Prostate gland (tissue), 2 donors: Measurements from ENCODE around the gene UBN1. TPM values are rescaled to one million over a fixed set of nuclear protein-coding genes. Genes with fewer than 3 reads are reported as not detected.

Source experiments
- DNase-seq: peaks from one replicate; pipeline ENCODE4 v3.0.0-alpha.2; 2019; ENCODE audit warnings: low spot score
- H3K27ac ChIP-seq, 2 donors: fragments of 200-600 bp; sonication (generic); 2 replicates each; pipeline ENCODE4 v1.5.1; 2017 to 2019
- H3K27me3 ChIP-seq: fragments of 200-600 bp; sonication (generic); replicated peaks from 2 replicates; pipeline ENCODE4 v1.5.1; 2019; ENCODE audit not compliant: insufficient read depth
- H3K36me3 ChIP-seq, 2 donors: fragments of 200-600 bp; sonication (generic); 1 replicate in 1 of 2; 2 replicates in 1 of 2; pipeline versions ENCODE4 v1.5.1 to v1.8.1; 2017 to 2019
- H3K4me1 ChIP-seq: fragments of 200-600 bp; sonication (generic); replicated peaks from 2 replicates; pipeline ENCODE4 v1.5.1; 2019
- H3K4me3 ChIP-seq, 2 donors: fragments of 200-600 bp; sonication (generic); 2 replicates each; pipeline ENCODE4 v1.5.1; 2017 to 2019
- H3K9me3 ChIP-seq: fragments of 200-600 bp; sonication (generic); 2 replicates; pipeline ENCODE4 v1.5.1; 2017
- CTCF ChIP-seq, 4 experiments: fragments of 200-600 bp in 2 of 4; fragments of 450-650 bp in 2 of 4; sonication (generic) in 2 of 4; IDR thresholded peaks; 1 replicate in 3 of 4; 2 replicates in 1 of 4; pipeline ENCODE4 v1.5.1; 2016 to 2019; ENCODE audit warnings: antibody characterized with exemption in 4 of 4, mild to moderate bottlenecking in 2 of 4, moderate library complexity in 2 of 4
- POLR2A ChIP-seq: fragments of 450-650 bp; IDR thresholded peaks from one replicate; pipeline ENCODE4 v1.6.1; 2016; ENCODE audit warnings: antibody characterized with exemption, mild to moderate bottlenecking
- POLR2AphosphoS5 ChIP-seq: sonication (generic); formaldehyde crosslinking; IDR thresholded peaks from one replicate; pipeline ENCODE4 v1.6.1; 2017; ENCODE audit warnings: antibody characterized with exemption
- WGBS: methylation state at CpG from one replicate; pipeline ENCODE4 v1.1.5; 2018; 5-methylcytosine and 5-hydroxymethylcytosine counted together
- intact Hi-C: fragments of 100-400 bp; cut with DNase I; formaldehyde crosslinking; loops from one replicate; pipeline ENCODE4 v1.14.2; 2022
- total RNA-seq, 2 donors: library from RNA; depleted of rRNA; stranded (reverse); fragments of >200 nt; gene quantifications; one replicate each; pipeline ENCODE4 v1.1.0, GENCODE V29; 2016

UBN1 gene
- total RNA-seq, 2 donors from 2014 or later, result 28.2 to 56.9 TPM

- peaks cover 9% of the 10 kb centered on the region for H3K4me1 ChIP-seq
Observed at GRCh38 chr16:4811242-4811641, 36.0 kb upstream of the UBN1 start.

GRCh38 chr16:4811773-4812172 is 35.5 kb upstream of the UBN1 start:
- Histone ChIP-seq H3K27me3 (no peaks in the 10 kb centered on the region), H3K4me3 (no peak overlapping the region), H3K27ac (no peak overlapping the region), H3K9me3 (no peaks in the 10 kb centered on the region), H3K36me3 (peaks cover 0 to 6% of the 10 kb centered on the region in 2 donors), H3K4me1 (peaks cover 9% of the 10 kb centered on the region)
- 86% methylated on average over 9 of the region's 9 CpGs for WGBS
- TF ChIP-seq POLR2AphosphoS5, result no peak
- TF ChIP-seq CTCF (IDR thresholded peaks at IDR 0.05), result no peak
- TF ChIP-seq POLR2A, result no peak
- intact Hi-C loops, result no loop called here
- no peak for DNase-seq

More at GRCh38 chr16:4811242-4811641, 36.0 kb upstream of the UBN1 start:
- DNase-seq, result no peak
- Histone ChIP-seq H3K36me3 (peaks cover 0 to 6% of the 10 kb centered on the region in 2 donors), H3K27ac (no peak overlapping the region), H3K4me3 (no peak overlapping the region), H3K9me3 (no peaks in the 10 kb centered on the region), H3K27me3 (no peaks in the 10 kb centered on the region)
- WGBS, result 96% methylated on average over 3 of the region's 3 CpGs
- intact Hi-C loops, result no loop called here
- TF ChIP-seq POLR2AphosphoS5, result no peak
- no peak for TF ChIP-seq POLR2A
- TF ChIP-seq CTCF (IDR thresholded peaks at IDR 0.05), result no peak

GRCh38 chr16:4813251-4814003 is 33.9 kb upstream of the UBN1 start:
- no peak for TF ChIP-seq POLR2AphosphoS5
- no peak for TF ChIP-seq CTCF (IDR thresholded peaks at IDR 0.05)
- TF ChIP-seq POLR2A, result no peak
- intact Hi-C loops, result no loop called here
- Histone ChIP-seq H3K4me3 (no peak overlapping the region), H3K4me1 (peaks cover 9% of the 10 kb centered on the region), H3K36me3 (peaks cover 0 to 6% of the 10 kb centered on the region in 2 donors), H3K27ac (peak overlapping the region; percentile 3 to 61), H3K27me3 (no peaks in the 10 kb centered on the region), H3K9me3 (no peaks in the 10 kb centered on the region)
- 92% methylated on average over 16 of the region's 16 CpGs for WGBS
- DNase-seq, result no peak

GRCh38 chr16:4814046-4814445 is 33.2 kb upstream of the UBN1 start:
- Histone ChIP-seq H3K4me3 (no peak overlapping the region), H3K4me1 (peaks cover 9% of the 10 kb centered on the region), H3K9me3 (no peaks in the 10 kb centered on the region), H3K36me3 (peaks cover 0 to 6% of the 10 kb centered on the region in 2 donors), H3K27ac (peak overlapping the region; percentile 48 to 61), H3K27me3 (no peaks in the 10 kb centered on the region)
- intact Hi-C loops, result no loop called here
- DNase-seq, result no peak
- TF ChIP-seq POLR2AphosphoS5, result peak; percentile 59
- TF ChIP-seq CTCF (IDR thresholded peaks at IDR 0.05), result no peak
